ENCODE measurements around the gene GBA2. TPM values are rescaled to one million over a fixed set of nuclear protein-coding genes. Genes with fewer than 3 reads are reported as not detected.

Gene GBA2
- total RNA-seq, 1 donor from 2014 or later = 102 TPM

- no peak for DNase-seq (ENCODE audit: extremely low read depth, low read depth, low spot score)
Observed at GRCh38 chr9:35696520-35697215, 52.4 kb downstream of the GBA2 start.

- no peak for DNase-seq (ENCODE audit: extremely low read depth, low read depth, low spot score)
Observed at GRCh38 chr9:35695943-35696401, 53.1 kb downstream of the GBA2 start.

GRCh38 chr9:35691757-35692301, 57.2 kb downstream of the GBA2 start:
- DNase-seq (ENCODE audit: extremely low read depth, low read depth, low spot score) = no peak

GRCh38 chr9:35691334-35691650, 57.7 kb downstream of the GBA2 start:
- no peak for DNase-seq (ENCODE audit: extremely low read depth, low read depth, low spot score)

GRCh38 chr9:35690614-35691333, 58.3 kb downstream of the GBA2 start:
- no peak for DNase-seq (ENCODE audit: extremely low read depth, low read depth, low spot score)

GRCh38 chr9:35690294-35690613, 58.8 kb downstream of the GBA2 start:
- DNase-seq (ENCODE audit: extremely low read depth, low read depth, low spot score) = no peak

- no peak for DNase-seq (ENCODE audit: extremely low read depth, low read depth, low spot score)
Observed at GRCh38 chr9:35689542-35690293, 59.3 kb downstream of the GBA2 start, which contains the start of gene TPM2. TPM2 (minus strand) TSS chr9:35689925; CDS start chr9:35689817, 108 bp downstream.

GRCh38 chr9:35688558-35689541, 60.2 kb downstream of the GBA2 start:
- DNase-seq (ENCODE audit: extremely low read depth, low read depth, low spot score) = no peak

- DNase-seq (ENCODE audit: extremely low read depth, low read depth, low spot score) = no peak
Observed at GRCh38 chr9:35687972-35688557, 61.0 kb downstream of the GBA2 start.

GRCh38 chr9:35687306-35687705, 61.7 kb downstream of the GBA2 start:
- no peak for DNase-seq (ENCODE audit: extremely low read depth, low read depth, low spot score)

Other genes starting within 250 kb of the GBA2 start
- gene TESK1, start 144.0 kb downstream of the GBA2 start, total RNA-seq = 12.5 and 19.4 TPM in 2 replicates
- 1.3 TPM in 1 of 2 replicates, not detected in the other for gene CD72, start 130.8 kb downstream of the GBA2 start, total RNA-seq
- gene SIT1, start 98.3 kb downstream of the GBA2 start, total RNA-seq = not detected in 2 replicates
- gene RMRP, start 91.2 kb downstream of the GBA2 start, total RNA-seq = 2,917 and 4,459 TPM in 2 replicates
- 18.5 and 18.6 TPM in 2 replicates for gene CCDC107, start 90.9 kb downstream of the GBA2 start, total RNA-seq
- 0.39 and 0.58 TPM in 2 replicates for gene ARHGEF39, start 84.0 kb downstream of the GBA2 start, total RNA-seq
- gene CA9, start 75.3 kb downstream of the GBA2 start, total RNA-seq = 0.15 TPM in 1 of 2 replicates, not detected in the other
- 290 and 300 TPM in 2 replicates for gene TPM2, start 59.3 kb downstream of the GBA2 start, total RNA-seq
- 347 and 424 TPM in 2 replicates for gene TLN1, start 17.0 kb downstream of the GBA2 start, total RNA-seq
- 77.0 and 78.6 TPM in 2 replicates for gene CREB3, start 16.6 kb downstream of the GBA2 start, total RNA-seq
- gene RGP1, start 59 bp upstream of the GBA2 start, total RNA-seq = 16.5 and 22.9 TPM in 2 replicates
- gene MSMP, start 5.0 kb upstream of the GBA2 start, total RNA-seq = 1.6 and 7.9 TPM in 2 replicates
- 15.9 and 16.6 TPM in 2 replicates for gene NPR2, start 42.4 kb upstream of the GBA2 start, total RNA-seq
- gene SPAG8, start 63.0 kb upstream of the GBA2 start, total RNA-seq = 0.53 TPM in 1 of 2 replicates, not detected in the other
- gene HINT2, start 65.8 kb upstream of the GBA2 start, total RNA-seq = 13.8 and 24.6 TPM in 2 replicates
- gene FAM221B, start 79.5 kb upstream of the GBA2 start, total RNA-seq = not detected in 2 replicates
- gene TMEM8B, start 80.0 kb upstream of the GBA2 start, total RNA-seq = 1.9 and 3.0 TPM in 2 replicates
- gene OR13J1, start 121.2 kb upstream of the GBA2 start, total RNA-seq = not detected in 2 replicates
- gene HRCT1, start 157.0 kb upstream of the GBA2 start, total RNA-seq = 0.47 and 0.63 TPM in 2 replicates
- gene SPAAR, start 160.3 kb upstream of the GBA2 start, total RNA-seq = 8.1 and 16.3 TPM in 2 replicates
- gene OR2S2, start 208.9 kb upstream of the GBA2 start, total RNA-seq = not detected in 2 replicates

All from glomerular endothelial cell (primary cell).